ENCODE data around the gene DGKQ.
A peak's percentile ranks its signal among the peaks of the same experiment; 100 is the strongest.

The DGKQ gene

GRCh38 chr4:1013225-1014073 is 40.1 kb upstream of the DGKQ start:
- TF ChIP-seq CTCF (IDR thresholded peaks at IDR 0.05) (no peak), ZFX (IDR thresholded peaks at IDR 0.05; ENCODE audit: borderline replicate concordance) (no peak)
- peak overlapping the region; percentile 8; the same call in 1 of the 2 replicates for H3K27ac ChIP-seq

GRCh38 chr4:1012034-1012739 is 38.8 kb upstream of the DGKQ start:
- H3K27ac ChIP-seq: no peak overlapping the region
- TF ChIP-seq CTCF (IDR thresholded peaks at IDR 0.05) (no peak), ZFX (IDR thresholded peaks at IDR 0.05; ENCODE audit: borderline replicate concordance) (no peak)

- TF ChIP-seq CTCF (IDR thresholded peaks at IDR 0.05) (no peak), ZFX (IDR thresholded peaks at IDR 0.05; ENCODE audit: borderline replicate concordance) (no peak)
- no peak overlapping the region for H3K27ac ChIP-seq
Observed at GRCh38 chr4:1011666-1012033, 38.3 kb upstream of the DGKQ start.

GRCh38 chr4:1011022-1011665 is 37.8 kb upstream of the DGKQ start, which contains the start of gene FGFRL1:
FGFRL1 (plus strand) TSS chr4:1011626; CDS start chr4:1012486, 860 bp downstream.
- TF ChIP-seq ZFX (IDR thresholded peaks at IDR 0.05; ENCODE audit: borderline replicate concordance) (no peak), CTCF (IDR thresholded peaks at IDR 0.05) (no peak)
- peak within 1 kb of the TSS; percentile 69 for H3K27ac ChIP-seq

- peak overlapping the region; percentile 69 for H3K27ac ChIP-seq
- no peak for TF ChIP-seq CTCF (IDR thresholded peaks at IDR 0.05)
- TF ChIP-seq ZFX (IDR thresholded peaks at IDR 0.05; ENCODE audit: borderline replicate concordance): no peak
Observed at GRCh38 chr4:1010395-1011021, 37.1 kb upstream of the DGKQ start.

- no peak for TF ChIP-seq ZFX (IDR thresholded peaks at IDR 0.05; ENCODE audit: borderline replicate concordance)
- TF ChIP-seq CTCF (IDR thresholded peaks at IDR 0.05): no peak
- H3K27ac ChIP-seq: peak overlapping the region; percentile 69
Observed at GRCh38 chr4:1009542-1010394, 36.4 kb upstream of the DGKQ start.

Data from 22Rv1 (cell line).